Measurements from ENCODE around the gene RNF150. TPM values are rescaled to one million over a fixed set of nuclear protein-coding genes. Genes with fewer than 3 reads are reported as not detected.

The RNF150 gene
- total RNA-seq, 2 donors from 2014 or later: 11.7 to 12.3 TPM

- TF ChIP-seq POLR2A (IDR thresholded peaks at IDR 0.05) (no peak), CTCF (IDR thresholded peaks at IDR 0.05) (peak in 1 of 4 experiments; percentile 15)
- H3K4me1 ChIP-seq (replicated peaks): no peaks in the 10 kb centered on the region
- no peak for DNase-seq (ENCODE audit: low spot score)
- no peaks in the 10 kb centered on the region for H3K9me3 ChIP-seq
- no peaks in the 10 kb centered on the region for H3K27me3 ChIP-seq (replicated peaks; ENCODE audit: insufficient read depth)
- no peak overlapping the region for H3K4me3 ChIP-seq
- no peak overlapping the region for H3K27ac ChIP-seq
- intact Hi-C loops (cut with DNase I): loop anchor here (10.0 kb wide), 1 partner anchor 62 kb away; no protein-coding TSS in a partner anchor
- no peaks in the 10 kb centered on the region for H3K36me3 ChIP-seq
These were observed 136.5 kb downstream of the RNF150 start for GRCh38 chr4:140996766-140997165.

- WGBS: 27% methylated on average over 1 of the region's 1 CpG
- TF ChIP-seq POLR2A (IDR thresholded peaks at IDR 0.05) (no peak), CTCF (IDR thresholded peaks at IDR 0.05) (no peak), POLR2AphosphoS5 (IDR thresholded peaks at IDR 0.05) (no peak)
- H3K9me3 ChIP-seq: no peaks in the 10 kb centered on the region
- DNase-seq (ENCODE audit: low spot score): no peak
- no peaks in the 10 kb centered on the region for H3K4me1 ChIP-seq (replicated peaks)
- no peak overlapping the region for H3K4me3 ChIP-seq
- H3K27ac ChIP-seq: no peak overlapping the region
- intact Hi-C loops (cut with DNase I): loop anchor here (2.0 to 10.0 kb wide), 2 partner anchors 60 to 138 kb away; partner anchors contain the start of gene RNF150
- no peaks in the 10 kb centered on the region for H3K27me3 ChIP-seq (replicated peaks; ENCODE audit: insufficient read depth)
- no peaks in the 10 kb centered on the region for H3K36me3 ChIP-seq
These were observed 138.2 kb downstream of the RNF150 start for GRCh38 chr4:140995058-140995457.

- Histone ChIP-seq H3K9me3 (no peaks in the 10 kb centered on the region), H3K4me1 (replicated peaks) (no peaks in the 10 kb centered on the region), H3K27ac (no peak overlapping the region), H3K27me3 (replicated peaks; ENCODE audit: insufficient read depth) (no peaks in the 10 kb centered on the region), H3K4me3 (no peak overlapping the region), H3K36me3 (no peaks in the 10 kb centered on the region)
- intact Hi-C loops (cut with DNase I): loop anchor here (2.0 to 10.0 kb wide), 2 partner anchors 59 to 139 kb away; partner anchors contain the start of gene RNF150
- TF ChIP-seq POLR2AphosphoS5 (IDR thresholded peaks at IDR 0.05): no peak
- TF ChIP-seq CTCF (IDR thresholded peaks at IDR 0.05): no peak
- TF ChIP-seq POLR2A (IDR thresholded peaks at IDR 0.05): no peak
- DNase-seq (ENCODE audit: low spot score): no peak
- WGBS: 54% methylated on average over 1 of the region's 1 CpG
These were observed 139.3 kb downstream of the RNF150 start for GRCh38 chr4:140994015-140994414.

GRCh38 chr4:140993370-140993769 lies 139.9 kb downstream of the RNF150 start:
- DNase-seq (ENCODE audit: low spot score): no peak
- WGBS: 81% methylated on average over 4 of the region's 4 CpGs
- intact Hi-C loops (cut with DNase I): loop anchor here (10.0 kb wide), 1 partner anchor 59 kb away; no protein-coding TSS in a partner anchor

More at GRCh38 chr4:140993370-140993769, 139.9 kb downstream of the RNF150 start:
- no peak overlapping the region for H3K4me3 ChIP-seq
- H3K27me3 ChIP-seq (replicated peaks; ENCODE audit: insufficient read depth): no peaks in the 10 kb centered on the region
- TF ChIP-seq POLR2AphosphoS5 (IDR thresholded peaks at IDR 0.05) (no peak), CTCF (IDR thresholded peaks at IDR 0.05) (no peak), POLR2A (IDR thresholded peaks at IDR 0.05) (no peak)
- no peaks in the 10 kb centered on the region for H3K9me3 ChIP-seq
- H3K27ac ChIP-seq: no peak overlapping the region
- H3K36me3 ChIP-seq: no peaks in the 10 kb centered on the region
- H3K4me1 ChIP-seq (replicated peaks): no peaks in the 10 kb centered on the region
